ENCODE measurements around the gene KCNK17.

GRCh38 chr6:39292637-39293036 is 21.6 kb downstream of the KCNK17 start:
- TF ChIP-seq CTCF (IDR thresholded peaks at IDR 0.05) (no peak), POLR2A (IDR thresholded peaks at IDR 0.05) (no peak)
